NCI-H1092 (cell line): Measurements from ENCODE around the gene TRIM3.

Experiments
- DNase-seq: peaks from one replicate; lab custom pipeline; 2025; lab: John Stamatoyannopoulos, UW

Gene TRIM3

DNA sequence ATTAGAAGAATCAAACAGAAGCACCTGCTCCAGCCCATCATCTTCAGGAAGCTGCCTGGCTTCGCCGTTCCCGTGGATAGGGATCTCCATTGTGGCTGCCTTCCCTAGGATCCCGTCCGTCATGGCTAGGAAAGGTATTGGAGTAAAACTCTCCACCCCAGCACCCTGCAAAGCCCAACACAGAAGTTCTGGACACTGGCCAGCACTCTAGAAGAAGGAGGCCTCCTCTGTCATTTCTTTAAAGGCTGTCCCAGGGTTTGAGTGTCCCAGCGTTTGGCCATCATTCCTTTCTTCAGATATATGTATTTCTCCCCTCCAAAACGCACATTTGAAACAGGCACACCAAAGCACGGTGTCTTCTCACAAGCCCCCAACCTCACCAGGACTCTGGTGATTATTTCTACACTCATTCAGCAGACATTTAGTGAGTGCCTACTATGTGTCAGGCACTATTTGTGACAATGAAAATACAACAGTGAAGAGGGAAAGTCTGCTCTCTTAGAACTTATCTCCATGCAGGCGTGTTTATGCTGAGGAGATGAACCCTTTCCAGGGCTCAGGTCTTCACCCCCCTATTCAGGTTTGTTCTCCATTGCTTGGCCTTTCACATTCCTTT is 6.7 kb upstream of the TRIM3 start:
- DNase-seq = no peak

DNA sequence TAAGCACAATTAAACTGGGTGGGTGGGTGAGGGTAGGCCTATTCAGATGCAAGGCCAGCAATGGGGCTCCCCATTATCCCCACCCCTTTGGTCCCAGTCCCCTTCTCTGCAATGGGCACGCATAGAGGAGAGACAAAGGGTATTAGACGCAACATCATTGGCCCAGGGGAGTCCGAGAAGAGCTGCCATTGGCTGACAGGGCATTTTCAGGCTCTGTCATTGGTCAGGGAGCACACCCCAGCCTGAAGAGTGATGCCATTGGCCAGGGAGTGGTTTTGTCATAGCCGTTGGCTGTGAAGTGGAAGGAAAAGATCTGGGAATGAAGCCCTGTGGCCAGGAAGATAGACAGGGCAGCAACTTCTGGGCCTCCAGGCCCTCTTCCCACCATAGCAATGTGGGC is 2.8 kb upstream of the TRIM3 start:
- DNase-seq = no peak

DNA sequence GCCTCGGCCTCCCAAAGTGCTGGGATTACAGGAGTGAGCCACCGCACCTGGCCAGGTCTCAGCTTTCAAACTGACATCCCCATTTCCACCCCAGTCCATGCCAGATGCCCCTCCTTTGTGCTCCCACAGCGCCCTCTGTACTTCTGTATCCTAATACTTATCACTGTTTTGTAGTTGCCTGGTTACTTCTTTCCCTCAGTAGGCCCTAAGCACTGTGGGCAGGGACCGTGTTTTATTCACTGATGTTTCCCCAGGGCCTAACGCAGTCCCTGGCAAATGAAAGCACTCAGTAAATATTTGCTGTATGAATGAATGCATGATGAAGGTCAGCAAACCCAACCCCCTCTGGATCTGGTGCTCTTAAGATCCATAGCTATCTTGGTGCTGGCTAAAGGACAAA is 2.2 kb upstream of the TRIM3 start:
- DNase-seq = no peak

DNA sequence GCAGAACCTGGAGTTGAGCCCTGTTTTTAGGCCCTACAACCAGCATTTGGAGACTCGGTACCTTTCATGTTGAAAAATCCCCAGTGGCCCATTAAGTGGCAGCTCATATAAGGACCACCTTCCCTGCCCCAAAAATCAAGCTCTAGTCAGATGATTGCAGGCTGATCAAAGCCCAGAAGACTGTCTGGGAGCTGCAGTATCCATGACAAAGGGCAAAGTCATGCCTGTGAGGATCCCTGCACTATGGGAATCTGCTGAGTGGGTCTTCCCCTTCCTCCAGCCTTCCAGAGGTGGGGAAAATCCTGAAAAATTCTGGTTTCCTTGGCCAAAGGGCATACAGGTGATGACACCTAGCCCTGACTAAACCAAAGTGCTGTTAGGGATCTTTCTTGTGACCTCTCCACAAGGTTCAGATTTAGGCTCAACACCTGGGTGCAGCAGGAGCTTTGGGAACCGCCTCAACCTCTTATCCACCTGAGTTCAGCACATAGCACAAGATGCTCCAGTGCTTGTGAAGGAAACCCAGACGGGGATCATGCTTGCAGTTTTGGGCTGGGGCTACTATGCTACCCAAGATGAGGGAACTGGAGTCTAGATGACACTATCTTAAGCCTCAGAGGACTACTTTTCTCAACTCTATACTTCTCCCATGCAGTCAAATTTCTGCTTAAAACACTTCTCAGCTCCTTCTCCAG is 1.2 kb upstream of the TRIM3 start:
- no peak for DNase-seq

DNA sequence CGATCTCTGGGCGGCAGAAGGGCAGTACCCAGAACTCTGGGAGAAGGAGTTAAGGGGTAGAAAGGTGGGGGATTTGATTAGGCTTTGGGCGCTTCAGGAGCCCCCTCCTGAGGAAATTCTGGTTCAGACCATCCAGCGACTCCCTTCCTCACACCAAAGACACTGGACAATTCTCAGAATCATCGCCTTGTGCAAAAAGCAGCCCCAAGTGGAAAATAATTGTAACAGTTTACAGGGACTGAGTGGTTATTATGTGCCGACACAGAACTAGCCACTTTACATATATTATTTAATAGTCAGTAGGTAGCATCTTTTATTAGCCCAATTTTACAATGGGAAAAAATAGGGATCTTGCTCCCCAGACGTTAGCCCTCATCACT is 662 bp upstream of the TRIM3 start:
- no peak for DNase-seq

DNA sequence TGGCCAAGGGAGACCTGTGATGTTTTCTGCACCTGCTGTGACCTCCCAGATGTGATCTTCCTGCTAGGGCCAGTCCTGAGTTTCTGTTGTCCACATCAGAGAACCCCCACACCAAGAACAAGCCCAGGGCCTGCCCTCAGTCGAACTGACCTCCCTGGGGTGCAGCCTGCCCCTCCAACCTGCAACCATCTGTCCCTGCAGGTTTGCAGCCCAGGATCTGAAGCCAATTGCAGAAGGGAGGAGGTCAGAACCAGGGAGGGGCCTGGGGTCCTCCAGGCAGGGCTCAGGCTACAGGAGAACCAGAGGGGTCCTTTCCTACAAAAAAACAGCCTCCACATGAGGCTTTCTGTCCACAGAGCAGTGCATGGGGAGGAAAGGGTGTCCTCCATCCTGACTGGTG is 807 bp downstream of the TRIM3 start:
- DNase-seq = no peak

DNA sequence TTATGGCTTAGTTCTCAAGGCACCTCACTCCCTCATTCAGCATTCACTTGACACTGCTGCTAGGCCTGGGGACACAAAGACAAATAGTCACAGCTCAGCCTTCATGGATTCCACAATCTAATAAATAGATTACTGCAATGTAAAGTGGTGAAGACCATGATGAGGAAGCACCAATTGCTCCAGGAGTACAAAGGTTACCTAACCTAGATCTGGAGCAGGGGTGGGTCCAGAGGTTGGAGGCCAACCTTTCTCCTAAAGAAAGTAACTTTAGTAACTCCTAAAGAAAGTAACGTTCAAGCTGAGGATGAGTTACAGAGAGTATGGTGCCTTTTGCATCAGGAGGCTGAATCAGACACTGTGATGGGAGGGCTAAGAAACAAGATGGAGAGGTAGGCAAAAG is 4.1 kb downstream of the TRIM3 start:
- no peak for DNase-seq

DNA sequence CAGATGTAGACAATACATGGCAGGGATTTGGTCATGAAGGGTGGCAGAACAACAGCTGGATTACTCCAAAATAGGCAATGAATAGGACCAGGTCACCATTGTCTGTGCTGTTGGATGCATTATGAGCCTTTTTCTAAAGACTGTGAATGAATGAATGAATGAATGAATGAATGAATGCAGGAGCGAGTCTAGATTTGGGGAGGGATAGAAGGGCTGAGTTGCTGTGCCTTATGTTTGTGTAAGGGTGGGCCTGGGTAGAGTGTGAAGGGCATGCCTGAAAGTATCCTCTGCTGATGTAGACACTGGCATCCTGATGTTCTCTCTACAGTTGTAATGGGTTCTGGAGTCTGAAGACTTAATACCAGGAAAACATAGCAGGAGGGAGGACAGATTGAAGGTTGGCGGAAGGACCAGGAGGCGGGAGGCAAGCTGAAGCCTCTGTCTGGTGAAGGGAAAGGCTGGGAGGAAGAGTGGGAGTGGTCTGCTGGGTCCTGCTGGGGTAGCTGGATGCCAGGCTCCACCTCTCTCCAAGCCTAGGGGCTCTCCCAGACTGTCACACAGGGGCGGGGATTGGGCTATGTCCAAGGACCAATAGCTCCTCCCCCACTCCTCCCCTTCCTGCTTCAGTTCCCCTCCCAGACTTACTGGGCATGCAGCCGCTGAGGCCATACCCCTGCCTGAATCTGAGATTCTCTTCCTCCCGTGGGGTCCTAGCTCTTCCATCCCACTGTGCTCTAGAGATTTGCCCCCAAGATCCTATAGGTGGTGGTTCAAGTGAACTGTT is 4.8 kb downstream of the TRIM3 start:
- DNase-seq = no peak

DNA sequence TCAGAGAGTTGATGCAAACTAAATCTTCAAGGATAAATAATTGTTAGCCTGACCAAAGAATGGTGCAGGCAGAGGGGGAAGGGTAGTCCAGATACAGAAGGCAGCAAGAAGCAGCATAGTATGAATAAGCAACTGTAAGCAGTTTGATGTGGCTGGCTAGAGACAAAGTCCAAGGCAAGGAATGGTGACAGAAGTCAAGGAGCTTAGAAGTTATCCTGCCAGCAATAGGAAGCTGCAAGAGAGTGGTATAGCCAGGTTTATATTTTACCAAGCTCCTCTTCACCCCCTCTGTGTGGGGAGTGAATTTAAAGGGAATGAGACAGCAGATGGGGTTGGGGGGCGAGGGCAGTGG is 14.7 kb downstream of the TRIM3 start:
- DNase-seq = no peak

DNA sequence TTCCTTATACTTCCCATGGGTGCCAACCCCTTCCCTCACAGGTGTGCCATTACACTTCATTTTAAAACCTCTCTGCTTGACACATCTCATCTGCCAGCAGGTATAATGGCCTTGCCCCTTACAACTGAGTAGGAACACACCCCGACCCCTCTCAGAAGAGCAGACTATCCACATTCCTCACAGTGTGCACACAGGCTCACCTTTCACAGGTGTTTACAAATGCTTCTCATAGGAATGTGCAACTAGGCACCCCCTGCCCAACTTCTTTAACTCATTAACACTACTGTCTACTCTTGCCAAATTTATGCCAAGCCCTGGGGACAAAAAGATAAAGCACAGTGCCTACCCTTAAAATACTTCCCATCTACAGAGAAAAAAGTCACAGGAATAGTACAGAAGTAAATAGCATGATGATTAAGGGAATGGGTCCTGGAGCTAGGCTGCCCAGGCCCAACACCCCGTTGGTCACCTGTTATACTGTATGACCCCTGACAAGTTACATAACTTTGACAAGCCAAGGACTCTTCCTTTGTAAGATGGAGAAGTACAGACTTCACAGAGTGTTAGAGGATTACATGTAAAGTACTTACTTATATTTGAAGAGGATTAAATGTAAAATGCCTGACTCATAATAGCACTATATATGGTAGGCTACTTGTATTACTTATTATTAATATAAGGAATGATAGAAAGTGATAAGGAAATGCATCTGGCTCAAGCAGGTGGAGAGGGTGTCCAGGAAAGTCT is 15.2 kb downstream of the TRIM3 start:
- DNase-seq = no peak

DNA sequence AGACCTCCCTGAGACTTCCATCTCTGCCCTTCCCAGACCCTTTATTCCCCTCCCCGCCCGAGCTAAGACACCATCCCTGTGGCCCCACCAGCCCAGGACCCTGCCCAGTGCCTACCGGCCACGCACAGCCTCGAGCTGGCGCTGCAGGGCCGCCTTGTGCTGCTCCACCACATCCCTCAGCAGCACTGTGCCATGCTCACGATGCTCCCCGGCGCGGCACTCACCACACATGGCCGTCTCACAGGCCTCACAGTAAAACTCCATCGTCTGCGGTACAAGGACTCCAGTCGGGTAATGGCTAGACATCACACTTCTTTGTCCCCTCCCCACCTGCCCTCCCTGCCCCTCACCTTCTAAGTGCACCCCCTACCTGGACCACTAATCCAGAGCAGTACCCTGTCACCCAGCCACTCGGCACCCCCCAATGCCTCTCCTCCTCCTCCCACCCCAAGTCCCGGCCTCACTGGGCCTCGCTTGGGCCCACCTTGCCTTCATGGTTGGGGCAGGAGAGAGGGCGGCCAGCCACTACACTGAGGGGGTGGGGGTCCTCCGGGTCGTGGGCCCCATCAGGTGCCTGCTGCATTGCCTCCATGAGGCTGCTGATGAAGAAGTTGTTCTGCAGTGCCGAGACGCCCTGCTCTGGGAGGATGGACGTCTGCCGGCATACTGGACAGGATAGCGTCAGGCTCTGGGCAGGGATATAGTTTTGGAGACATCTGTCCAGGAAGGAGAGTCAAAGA is 16.0 kb downstream of the TRIM3 start:
- no peak for DNase-seq

DNA sequence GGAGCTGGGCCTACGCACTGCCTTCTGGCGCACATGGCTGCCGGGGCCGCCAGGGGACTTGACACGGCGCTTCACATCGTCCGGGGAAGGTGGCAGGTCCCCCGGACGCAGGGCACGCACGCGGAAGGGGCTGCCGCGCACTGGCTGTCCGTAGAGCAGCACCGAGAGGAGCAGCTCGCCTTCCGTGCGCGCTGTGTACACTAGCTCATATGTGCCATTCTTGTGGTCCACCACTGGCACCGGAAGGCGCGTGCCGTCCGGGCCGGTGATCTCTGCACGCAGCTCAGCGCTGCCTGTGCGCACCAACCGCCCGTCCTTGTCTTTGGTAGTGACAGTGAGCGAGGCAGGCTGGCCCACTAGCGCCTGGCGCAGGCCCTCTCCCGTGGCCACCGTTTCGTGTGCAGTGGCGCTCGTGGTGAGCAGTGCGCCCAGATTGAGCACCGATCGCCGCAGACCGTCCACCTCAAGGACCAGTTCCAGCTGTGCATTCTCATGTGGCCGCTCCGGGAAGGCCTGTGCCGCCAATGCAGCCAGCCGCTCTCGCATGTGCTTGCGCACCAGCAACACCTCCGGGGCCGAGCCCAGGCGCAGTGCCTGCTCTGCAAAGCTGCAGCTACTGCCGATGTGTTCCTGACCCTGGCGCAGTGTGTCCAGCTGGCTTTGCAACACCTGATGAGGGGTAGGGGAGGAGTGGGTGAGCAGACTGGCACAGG is 17.2 kb downstream of the TRIM3 start:
- no peak for DNase-seq

DNA sequence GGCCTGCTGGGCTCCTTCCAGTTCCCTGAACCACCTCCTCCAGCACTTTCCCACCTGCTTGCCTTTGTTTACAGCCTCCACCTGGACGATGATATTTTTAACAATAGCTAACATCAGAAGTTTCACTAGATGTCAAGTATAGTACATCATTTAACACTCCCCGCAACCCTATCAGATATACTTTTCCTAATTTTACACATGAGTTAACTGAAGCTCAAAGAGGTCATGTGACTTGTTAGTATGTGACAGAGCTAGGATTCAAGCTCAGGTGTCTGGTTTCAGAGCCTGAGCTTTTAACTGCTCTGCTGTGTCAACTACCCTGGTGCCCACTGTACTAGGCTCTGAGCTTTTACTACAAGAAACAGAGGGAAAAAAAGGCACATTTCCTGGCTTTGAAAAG is 18.7 kb downstream of the TRIM3 start:
- no peak for DNase-seq

DNA sequence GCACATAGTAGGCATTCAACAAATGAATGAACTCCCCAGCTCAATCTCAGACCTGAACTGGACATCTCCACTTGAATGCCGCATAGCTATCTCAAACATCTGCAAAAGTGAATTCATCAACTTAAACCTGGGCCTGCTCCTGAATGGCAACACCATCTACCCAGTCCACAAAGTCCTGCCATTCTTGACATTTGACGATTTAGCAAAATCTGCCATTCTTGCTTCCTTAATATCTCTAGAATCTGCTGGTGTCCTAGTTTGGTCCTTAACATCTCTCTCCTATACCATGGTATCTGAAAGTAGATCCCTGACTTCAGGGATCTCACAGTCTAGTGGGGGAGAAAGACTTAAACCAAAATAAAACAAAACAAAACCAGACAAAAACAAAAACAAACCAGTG is 20.6 kb downstream of the TRIM3 start:
- no peak for DNase-seq

DNA sequence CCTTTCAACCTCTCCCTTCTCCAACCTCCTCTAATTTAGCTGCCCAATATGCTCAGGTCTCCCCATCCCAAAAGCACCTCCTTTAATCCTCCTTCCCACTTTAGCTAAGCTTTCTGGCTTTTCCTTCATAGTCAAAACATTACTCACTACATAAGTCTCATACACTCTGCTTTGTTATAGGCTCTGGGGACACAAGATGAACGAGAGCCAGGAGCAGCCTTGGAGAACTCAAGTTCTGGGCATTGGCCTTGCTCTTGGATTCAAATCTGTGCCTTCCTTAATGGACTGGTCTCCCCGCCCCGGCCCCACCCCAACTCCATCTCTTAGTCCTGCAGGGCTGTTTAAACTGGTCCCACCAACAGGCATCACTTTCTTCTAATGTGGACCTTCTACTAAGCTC is 21.5 kb downstream of the TRIM3 start:
- no peak for DNase-seq

DNA sequence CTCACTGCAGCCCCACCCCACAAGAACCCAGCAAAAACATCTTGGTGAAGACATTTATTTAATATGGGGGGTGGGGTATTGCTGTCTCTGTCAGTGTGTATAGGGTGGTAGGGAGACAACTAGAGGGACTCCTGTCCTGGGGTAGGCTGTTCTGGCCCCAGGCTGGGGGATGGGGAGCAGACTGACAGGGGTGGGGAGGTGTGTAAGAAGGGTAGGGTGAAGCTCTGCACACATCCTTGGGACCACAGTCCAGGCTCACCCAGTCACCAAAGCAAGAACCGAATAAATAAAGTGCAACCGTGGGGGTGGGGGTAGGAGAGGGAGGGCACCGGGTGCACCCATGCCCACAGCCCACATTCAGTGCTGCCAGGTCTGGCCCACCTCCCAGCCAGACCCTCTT is 25.2 kb downstream of the TRIM3 start:
- DNase-seq = no peak

DNA sequence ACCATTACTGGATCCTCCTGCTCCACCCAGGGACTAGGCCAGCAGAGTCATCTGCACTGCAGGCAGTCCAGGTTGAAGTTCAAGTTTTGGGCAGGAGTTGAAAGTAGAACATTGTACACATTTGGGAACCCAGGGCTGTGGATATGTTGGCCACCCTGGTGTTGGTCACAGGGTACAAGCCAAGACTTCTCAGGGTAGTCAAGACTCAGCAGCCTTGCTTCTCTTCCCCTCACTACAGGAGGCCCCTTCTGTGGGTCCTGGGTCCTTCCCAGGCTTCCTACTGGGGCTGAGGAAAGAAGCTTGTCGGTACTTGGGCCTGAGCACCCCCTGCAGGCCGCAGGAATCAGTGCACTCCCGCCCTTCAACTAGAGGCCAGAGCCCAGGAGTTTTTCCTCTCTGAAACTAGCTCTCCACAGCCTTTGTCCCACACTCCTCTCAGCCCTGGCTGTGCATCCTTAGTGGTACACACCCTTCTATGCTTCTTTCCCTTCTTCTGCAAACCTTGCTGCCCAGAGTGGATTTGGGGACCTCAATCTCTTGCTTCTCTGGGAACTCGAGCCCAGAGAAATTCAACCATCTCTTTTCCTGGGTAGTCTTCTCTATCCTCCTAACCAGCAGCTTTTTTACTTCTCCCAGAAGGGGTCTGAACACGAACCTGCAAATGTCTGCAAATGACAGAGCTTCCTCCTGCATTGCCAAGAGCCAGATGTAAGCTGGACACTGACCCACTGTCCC is 30.3 kb downstream of the TRIM3 start:
- no peak for DNase-seq

DNA sequence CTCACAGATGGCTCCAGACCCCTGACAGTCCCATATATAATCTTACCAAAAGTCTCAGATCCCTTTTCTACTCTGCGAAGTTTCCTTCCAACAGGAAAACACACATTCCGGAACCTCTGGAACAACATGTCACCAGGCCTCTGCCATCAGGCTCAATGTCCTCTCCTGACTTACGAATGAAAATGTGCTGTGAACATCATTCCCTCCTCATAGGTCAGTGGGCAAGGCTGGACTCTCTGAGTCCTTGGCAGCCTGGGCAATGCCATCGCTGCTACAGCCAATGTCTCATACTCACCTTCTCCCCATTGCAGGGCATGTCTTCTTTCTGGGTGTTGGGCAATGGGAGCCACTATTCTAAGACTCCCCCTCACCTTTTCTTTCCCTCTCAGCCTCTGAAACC is 31.3 kb downstream of the TRIM3 start:
- DNase-seq = no peak

DNA sequence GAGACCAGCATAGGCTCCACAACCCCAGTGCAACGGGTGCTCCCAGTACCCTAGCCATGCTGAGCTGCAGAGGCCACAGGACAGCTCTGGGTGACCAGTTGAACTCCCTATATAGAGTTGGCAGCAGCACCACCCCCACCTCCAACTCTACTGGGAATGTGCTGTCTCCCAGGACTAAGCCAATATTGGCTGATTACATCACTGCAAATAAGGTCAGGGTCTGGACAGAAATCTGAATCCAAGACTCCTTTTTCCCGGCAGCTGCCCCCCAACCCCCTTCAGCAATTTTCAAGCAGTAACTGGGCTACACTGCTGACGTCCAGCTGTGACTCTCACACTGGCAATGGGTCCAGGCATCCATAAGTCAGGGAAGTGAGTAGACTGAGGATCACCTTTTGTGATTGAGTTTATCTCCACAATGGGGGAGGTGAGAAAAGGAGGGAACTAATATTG is 32.8 kb downstream of the TRIM3 start, which contains the start of gene HPX:
Gene HPX (minus strand): TSS at position 82 of the 453 bp plus-strand sequence. CDS start 24 bp downstream, at position 58.
- DNase-seq = no peak

DNA sequence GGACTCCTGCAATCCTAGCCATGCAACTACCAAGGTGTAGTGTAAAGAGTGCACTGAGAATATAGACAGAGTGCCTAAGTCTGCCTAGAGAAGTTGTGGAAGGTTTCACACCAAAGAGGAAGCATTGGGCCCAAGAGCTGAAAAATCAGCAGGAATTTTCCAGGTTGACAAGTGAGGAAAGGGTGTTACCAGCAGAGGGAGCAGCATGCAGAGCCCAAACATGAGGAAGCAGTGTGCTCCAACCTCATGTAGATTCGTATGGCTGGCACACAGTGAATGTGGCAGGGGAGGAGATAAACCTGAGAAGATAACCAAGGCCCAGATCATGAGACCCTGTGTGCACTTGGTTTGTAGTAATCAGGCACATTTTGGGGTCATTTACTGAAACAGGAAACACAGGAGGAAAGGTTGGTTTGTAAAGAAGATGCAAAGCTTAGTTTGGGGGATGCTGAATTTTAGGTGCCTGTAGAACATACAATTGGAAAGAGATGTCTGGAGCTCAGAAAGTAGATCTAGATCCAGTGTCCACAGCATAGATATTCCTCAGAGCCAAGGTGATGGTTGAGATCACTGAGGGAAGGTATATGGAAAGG is 34.7 kb downstream of the TRIM3 start:
- peak; percentile 32 for DNase-seq
